ENCODE measurements around the gene PPARG.

DNA sequence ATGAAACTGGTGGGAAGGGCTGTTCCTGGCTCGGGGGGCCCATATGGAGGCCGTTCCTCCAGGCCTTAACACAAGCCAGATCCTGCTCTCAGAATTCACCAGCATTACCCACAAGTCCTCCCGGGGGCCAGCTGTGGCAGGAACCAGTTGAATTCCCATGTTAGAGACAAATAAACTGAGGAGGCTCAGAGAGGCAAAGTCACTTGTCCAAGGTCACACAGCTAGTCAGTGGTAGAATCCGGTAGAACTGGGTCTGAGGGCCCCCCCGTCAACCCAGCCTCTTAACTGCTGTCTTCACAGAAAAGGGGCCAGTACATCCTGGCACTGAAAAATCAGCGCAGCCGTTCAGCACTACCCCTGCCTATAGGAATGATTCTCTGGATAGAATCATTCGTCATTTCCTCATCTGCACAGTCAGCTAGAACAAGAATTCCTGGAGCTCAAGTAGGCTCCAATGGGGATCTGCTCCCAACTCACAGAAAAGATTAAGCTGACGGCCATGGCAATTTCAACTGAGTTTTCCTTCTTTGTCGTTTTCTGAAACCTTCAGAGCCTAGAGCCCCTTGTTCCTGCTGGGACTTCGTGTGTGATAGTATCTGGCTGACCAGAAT lies 183.2 kb downstream of the PPARG start:
- TF ChIP-seq, protein P1, sequence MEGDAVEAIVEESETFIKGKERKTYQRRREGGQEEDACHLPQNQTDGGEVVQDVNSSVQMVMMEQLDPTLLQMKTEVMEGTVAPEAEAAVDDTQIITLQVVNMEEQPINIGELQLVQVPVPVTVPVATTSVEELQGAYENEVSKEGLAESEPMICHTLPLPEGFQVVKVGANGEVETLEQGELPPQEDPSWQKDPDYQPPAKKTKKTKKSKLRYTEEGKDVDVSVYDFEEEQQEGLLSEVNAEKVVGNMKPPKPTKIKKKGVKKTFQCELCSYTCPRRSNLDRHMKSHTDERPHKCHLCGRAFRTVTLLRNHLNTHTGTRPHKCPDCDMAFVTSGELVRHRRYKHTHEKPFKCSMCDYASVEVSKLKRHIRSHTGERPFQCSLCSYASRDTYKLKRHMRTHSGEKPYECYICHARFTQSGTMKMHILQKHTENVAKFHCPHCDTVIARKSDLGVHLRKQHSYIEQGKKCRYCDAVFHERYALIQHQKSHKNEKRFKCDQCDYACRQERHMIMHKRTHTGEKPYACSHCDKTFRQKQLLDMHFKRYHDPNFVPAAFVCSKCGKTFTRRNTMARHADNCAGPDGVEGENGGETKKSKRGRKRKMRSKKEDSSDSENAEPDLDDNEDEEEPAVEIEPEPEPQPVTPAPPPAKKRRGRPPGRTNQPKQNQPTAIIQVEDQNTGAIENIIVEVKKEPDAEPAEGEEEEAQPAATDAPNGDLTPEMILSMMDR (IDR thresholded peaks at IDR 0.05): no peak
- TF ChIP-seq MAZ (IDR thresholded peaks at IDR 0.05; ENCODE audit: borderline replicate concordance, low read depth, low read length): no peak
- TF ChIP-seq CBX2 (IDR thresholded peaks at IDR 0.05; ENCODE audit: borderline replicate concordance, low read depth): no peak
- TF ChIP-seq JUNB (IDR thresholded peaks at IDR 0.05): no peak
- TF ChIP-seq EP300 (IDR thresholded peaks at IDR 0.05): no peak
- TF ChIP-seq ZFP36 (IDR thresholded peaks at IDR 0.05; ENCODE audit: borderline replicate concordance, partially characterized antibody): peak; percentile 2
- no peak for TF ChIP-seq SMC3 (IDR thresholded peaks at IDR 0.05)
- no peak for TF ChIP-seq RCOR1 (IDR thresholded peaks at IDR 0.05; ENCODE audit: low read depth, low read length)
- TF ChIP-seq TP53 (CRISPR knock-in tag; IDR thresholded peaks at IDR 0.05): no peak
- TF ChIP-seq, protein P2, sequence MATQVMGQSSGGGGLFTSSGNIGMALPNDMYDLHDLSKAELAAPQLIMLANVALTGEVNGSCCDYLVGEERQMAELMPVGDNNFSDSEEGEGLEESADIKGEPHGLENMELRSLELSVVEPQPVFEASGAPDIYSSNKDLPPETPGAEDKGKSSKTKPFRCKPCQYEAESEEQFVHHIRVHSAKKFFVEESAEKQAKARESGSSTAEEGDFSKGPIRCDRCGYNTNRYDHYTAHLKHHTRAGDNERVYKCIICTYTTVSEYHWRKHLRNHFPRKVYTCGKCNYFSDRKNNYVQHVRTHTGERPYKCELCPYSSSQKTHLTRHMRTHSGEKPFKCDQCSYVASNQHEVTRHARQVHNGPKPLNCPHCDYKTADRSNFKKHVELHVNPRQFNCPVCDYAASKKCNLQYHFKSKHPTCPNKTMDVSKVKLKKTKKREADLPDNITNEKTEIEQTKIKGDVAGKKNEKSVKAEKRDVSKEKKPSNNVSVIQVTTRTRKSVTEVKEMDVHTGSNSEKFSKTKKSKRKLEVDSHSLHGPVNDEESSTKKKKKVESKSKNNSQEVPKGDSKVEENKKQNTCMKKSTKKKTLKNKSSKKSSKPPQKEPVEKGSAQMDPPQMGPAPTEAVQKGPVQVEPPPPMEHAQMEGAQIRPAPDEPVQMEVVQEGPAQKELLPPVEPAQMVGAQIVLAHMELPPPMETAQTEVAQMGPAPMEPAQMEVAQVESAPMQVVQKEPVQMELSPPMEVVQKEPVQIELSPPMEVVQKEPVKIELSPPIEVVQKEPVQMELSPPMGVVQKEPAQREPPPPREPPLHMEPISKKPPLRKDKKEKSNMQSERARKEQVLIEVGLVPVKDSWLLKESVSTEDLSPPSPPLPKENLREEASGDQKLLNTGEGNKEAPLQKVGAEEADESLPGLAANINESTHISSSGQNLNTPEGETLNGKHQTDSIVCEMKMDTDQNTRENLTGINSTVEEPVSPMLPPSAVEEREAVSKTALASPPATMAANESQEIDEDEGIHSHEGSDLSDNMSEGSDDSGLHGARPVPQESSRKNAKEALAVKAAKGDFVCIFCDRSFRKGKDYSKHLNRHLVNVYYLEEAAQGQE (IDR thresholded peaks at IDR 0.05): no peak
- TF ChIP-seq, protein P3, sequence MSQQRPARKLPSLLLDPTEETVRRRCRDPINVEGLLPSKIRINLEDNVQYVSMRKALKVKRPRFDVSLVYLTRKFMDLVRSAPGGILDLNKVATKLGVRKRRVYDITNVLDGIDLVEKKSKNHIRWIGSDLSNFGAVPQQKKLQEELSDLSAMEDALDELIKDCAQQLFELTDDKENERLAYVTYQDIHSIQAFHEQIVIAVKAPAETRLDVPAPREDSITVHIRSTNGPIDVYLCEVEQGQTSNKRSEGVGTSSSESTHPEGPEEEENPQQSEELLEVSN (IDR thresholded peaks at IDR 0.05; ENCODE audit: borderline replicate concordance, low read depth): no peak
- TF ChIP-seq POLR2A (IDR thresholded peaks at IDR 0.05; ENCODE audit: low read length): no peak
